ENCODE data around the gene TXNDC15. TPM values are rescaled to one million over a fixed set of nuclear protein-coding genes. Genes with fewer than 3 reads are reported as not detected.

TXNDC15 gene, protein sequence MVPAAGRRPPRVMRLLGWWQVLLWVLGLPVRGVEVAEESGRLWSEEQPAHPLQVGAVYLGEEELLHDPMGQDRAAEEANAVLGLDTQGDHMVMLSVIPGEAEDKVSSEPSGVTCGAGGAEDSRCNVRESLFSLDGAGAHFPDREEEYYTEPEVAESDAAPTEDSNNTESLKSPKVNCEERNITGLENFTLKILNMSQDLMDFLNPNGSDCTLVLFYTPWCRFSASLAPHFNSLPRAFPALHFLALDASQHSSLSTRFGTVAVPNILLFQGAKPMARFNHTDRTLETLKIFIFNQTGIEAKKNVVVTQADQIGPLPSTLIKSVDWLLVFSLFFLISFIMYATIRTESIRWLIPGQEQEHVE
- 10 to 100 TPM; 65.6 to 98.1 TPM for total RNA-seq

DNA sequence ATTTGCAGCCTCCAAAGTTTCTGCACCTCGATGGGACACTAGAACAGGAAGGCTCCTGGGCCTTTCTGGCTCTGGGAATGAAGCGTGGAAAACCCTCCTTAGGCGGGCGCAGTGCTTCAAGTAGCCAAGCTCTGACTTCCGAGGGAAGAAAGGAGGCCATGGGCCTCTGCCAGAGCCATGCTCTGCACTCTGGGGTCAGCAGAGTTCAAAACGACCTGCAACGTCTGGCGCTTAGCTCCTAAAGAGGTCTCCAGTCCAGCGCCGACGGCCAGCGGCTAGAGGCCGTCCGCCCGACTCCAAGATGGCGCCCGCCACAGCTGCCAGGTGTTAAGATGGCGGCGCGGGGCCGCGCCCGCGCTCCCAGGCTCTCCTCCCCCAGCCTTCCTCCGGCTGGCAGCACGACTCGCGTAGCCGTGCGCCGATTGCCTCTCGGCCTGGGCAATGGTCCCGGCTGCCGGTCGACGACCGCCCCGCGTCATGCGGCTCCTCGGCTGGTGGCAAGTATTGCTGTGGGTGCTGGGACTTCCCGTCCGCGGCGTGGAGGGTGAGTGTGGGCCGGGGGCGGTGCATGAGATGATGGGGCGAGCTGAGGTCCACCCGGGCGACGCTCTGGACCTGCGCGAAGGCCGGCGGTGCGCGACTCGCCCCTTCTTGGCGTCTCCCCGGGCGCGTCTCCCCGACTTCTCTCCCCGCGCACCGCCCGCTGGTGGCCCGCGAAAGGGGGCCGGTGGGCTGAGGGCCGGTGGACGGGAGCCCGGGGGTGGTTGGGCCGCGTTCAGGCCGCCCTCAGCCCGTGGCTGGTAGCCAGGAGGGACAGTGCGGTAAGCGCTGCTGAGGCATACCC lies at the start of gene TXNDC15:
Gene TXNDC15, plus strand, starts transcription at position 385 of the 844 bp plus-strand sequence. Its CDS starts 57 bp downstream, at position 442.
- Histone ChIP-seq H3K4me3 (peak within 1 kb of the TSS; percentile 85 to 88), H3K36me3 (no peaks in the 10 kb centered on the region), H3K27me3 (no peaks in the 10 kb centered on the region), H3K9me3 (no peaks in the 10 kb centered on the region), H3K4me1 (peaks cover 0 to 24% of the 10 kb centered on the region in 2 donors), H3K27ac (peak within 1 kb of the TSS; percentile 96 to 98)
- TF ChIP-seq, protein P1, sequence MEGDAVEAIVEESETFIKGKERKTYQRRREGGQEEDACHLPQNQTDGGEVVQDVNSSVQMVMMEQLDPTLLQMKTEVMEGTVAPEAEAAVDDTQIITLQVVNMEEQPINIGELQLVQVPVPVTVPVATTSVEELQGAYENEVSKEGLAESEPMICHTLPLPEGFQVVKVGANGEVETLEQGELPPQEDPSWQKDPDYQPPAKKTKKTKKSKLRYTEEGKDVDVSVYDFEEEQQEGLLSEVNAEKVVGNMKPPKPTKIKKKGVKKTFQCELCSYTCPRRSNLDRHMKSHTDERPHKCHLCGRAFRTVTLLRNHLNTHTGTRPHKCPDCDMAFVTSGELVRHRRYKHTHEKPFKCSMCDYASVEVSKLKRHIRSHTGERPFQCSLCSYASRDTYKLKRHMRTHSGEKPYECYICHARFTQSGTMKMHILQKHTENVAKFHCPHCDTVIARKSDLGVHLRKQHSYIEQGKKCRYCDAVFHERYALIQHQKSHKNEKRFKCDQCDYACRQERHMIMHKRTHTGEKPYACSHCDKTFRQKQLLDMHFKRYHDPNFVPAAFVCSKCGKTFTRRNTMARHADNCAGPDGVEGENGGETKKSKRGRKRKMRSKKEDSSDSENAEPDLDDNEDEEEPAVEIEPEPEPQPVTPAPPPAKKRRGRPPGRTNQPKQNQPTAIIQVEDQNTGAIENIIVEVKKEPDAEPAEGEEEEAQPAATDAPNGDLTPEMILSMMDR (IDR thresholded peaks at IDR 0.05), result no peak
- peak; percentile 89 for DNase-seq (ENCODE audit: low spot score)

DNA sequence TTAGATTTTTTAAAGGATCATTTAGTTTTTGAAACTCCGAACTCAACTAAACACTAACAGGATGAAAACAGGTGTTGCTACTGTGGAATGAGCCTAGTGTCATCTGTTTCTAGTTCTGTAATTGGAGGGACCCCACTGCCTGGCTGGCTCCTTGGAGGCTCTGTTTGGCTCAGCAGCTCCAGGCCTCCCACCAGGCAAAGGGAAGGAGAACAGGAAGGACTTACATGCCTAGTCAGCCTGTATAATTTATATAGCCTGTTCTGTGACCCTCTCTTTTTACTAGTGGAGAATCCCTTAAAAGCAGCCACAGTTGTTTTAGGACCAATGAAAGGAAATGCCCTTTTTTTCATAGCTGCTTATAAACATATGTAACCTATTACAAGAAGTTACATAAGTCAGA lies 49.5 kb upstream of the TXNDC15 start:
- Histone ChIP-seq H3K27me3 (no peaks in the 10 kb centered on the region), H3K4me1 (no peaks in the 10 kb centered on the region), H3K9me3 (no peaks in the 10 kb centered on the region), H3K4me3 (no peak overlapping the region), H3K36me3 (peaks cover 68% of the 10 kb centered on the region), H3K27ac (no peak overlapping the region)
- TF ChIP-seq, protein P1 (IDR thresholded peaks at IDR 0.05), result no peak
- no peak for DNase-seq (ENCODE audit: low spot score)

DNA sequence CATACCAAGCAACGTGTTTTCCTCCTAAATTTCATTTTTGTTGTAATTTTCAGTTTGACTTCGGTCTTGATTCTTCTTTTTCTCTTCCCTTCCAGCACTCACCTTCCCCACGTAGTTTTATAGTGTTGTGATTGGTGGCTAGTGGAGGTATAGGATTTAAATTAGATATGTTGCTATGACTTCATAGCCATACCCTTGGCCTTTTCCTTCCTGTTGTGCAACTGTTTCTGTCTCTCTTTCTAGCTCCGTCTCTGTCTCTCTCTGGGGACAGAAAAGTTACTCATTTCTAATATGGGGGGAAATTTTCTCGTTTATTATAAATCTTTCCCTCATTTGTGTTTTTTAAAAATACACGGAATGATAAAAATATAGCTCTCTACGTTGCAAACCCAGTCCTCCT lies 49.0 kb upstream of the TXNDC15 start:
- peaks cover 63% of the 10 kb centered on the region for H3K36me3 ChIP-seq

DNA sequence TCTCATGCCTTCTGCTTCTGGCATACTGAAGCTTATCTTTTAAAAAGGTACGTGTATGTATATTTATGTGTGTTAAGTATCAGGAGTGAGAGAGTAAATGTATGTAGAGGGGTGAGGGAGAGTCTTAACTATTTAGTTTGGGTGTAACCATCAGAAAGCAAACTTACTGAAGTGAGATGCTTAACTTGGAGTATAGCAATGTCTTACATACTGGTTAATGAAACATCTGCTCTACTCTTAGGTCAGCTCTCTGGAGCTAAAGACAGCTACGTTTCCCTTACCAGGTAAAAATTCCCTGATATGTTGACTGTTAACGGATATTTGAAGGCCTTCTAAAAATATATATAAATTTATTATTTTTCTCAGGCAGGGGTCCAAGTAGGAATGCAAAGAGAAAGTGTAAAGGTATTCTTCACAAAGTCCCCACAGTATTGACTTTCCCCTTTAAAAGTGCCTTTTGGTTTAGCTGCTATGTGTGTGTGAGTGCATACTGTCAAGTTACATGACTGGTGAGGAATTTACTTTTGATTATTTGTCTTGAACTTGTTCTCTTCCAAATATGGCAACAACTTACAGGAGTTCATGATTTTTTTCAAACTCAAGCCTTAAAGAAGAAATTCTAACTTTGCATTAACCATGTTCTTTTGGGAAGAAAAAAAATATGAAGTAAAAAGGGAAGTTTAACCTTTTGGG lies 40.7 kb upstream of the TXNDC15 start:
- no peak for DNase-seq (ENCODE audit: low spot score)
- Histone ChIP-seq H3K27me3 (no peaks in the 10 kb centered on the region), H3K4me3 (no peak overlapping the region), H3K9me3 (no peaks in the 10 kb centered on the region), H3K36me3 (peaks cover 7% of the 10 kb centered on the region), H3K27ac (no peak overlapping the region), H3K4me1 (peaks cover 0 to 12% of the 10 kb centered on the region in 2 donors)
- TF ChIP-seq, protein P1 (IDR thresholded peaks at IDR 0.05), result no peak

More for the DNA sequence above, 49.0 kb upstream of the TXNDC15 start:
- Histone ChIP-seq H3K27me3 (no peaks in the 10 kb centered on the region), H3K4me3 (no peak overlapping the region), H3K27ac (no peak overlapping the region), H3K9me3 (no peaks in the 10 kb centered on the region), H3K4me1 (no peaks in the 10 kb centered on the region)
- DNase-seq (ENCODE audit: low spot score), result no peak
- TF ChIP-seq, protein P1 (IDR thresholded peaks at IDR 0.05), result no peak

DNA sequence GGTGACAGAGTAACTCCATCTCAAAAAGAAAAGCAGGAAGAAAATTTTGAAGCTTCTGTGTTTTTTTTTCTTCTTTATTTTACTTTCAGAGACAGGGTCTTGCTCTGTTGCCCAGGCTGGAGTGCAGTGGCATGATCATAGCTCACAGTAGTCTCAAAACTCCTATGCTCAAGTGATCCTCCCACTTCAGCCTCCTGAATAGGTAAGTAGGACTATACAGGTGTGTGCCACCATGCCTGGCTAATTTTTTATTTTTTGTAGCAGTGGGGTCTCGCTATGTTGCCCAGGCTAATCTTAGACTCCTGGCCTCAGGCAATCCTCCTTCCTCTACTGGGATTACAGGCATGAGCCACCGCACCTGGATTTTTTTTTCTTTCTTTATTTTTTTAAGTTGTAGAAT lies 38.5 kb upstream of the TXNDC15 start:
- Histone ChIP-seq H3K9me3 (no peaks in the 10 kb centered on the region), H3K27me3 (no peaks in the 10 kb centered on the region), H3K4me3 (no peak overlapping the region), H3K27ac (no peak overlapping the region), H3K4me1 (peaks cover 0 to 12% of the 10 kb centered on the region in 2 donors), H3K36me3 (peaks cover 10% of the 10 kb centered on the region)
- TF ChIP-seq, protein P1 (IDR thresholded peaks at IDR 0.05), result no peak
- no peak for DNase-seq (ENCODE audit: low spot score)

Measured in right atrium auricular region (tissue), 2 donors.